ENCODE data around the gene TNKS2. TPM values are rescaled to one million over a fixed set of nuclear protein-coding genes. Genes with fewer than 3 reads are reported as not detected.

TNKS2 gene
- total RNA-seq, 1 experiment from 2014 or later = 23.8 TPM

GRCh38 chr10:91860885-91861284 lies 62.7 kb downstream of the TNKS2 start:
- Histone ChIP-seq H3K9me3 (replicated peaks) (no peaks in the 10 kb centered on the region), H3K4me1 (replicated peaks) (no peaks in the 10 kb centered on the region), H3K36me3 (peaks cover 64% of the 10 kb centered on the region), H3K4me3 (no peak overlapping the region), H3K27ac (no peak overlapping the region), H3K27me3 (replicated peaks) (no peaks in the 10 kb centered on the region)
- no peak for DNase-seq (ENCODE audit: low read depth in 1 of 2, low spot score in 2 of 2)

- H3K27ac ChIP-seq = no peak overlapping the region
- no peaks in the 10 kb centered on the region for H3K9me3 ChIP-seq (replicated peaks)
- no peaks in the 10 kb centered on the region for H3K4me1 ChIP-seq (replicated peaks)
- peaks cover 41% of the 10 kb centered on the region for H3K36me3 ChIP-seq
- DNase-seq (ENCODE audit: low read depth in 1 of 2, low spot score in 2 of 2) = no peak
- no peaks in the 10 kb centered on the region for H3K27me3 ChIP-seq (replicated peaks)
- H3K4me3 ChIP-seq = no peak overlapping the region
Measured at GRCh38 chr10:91864099-91864498, 65.9 kb downstream of the TNKS2 start.

GRCh38 chr10:91864744-91865143 lies 66.5 kb downstream of the TNKS2 start:
- no peak overlapping the region for H3K4me3 ChIP-seq
- H3K9me3 ChIP-seq (replicated peaks) = no peaks in the 10 kb centered on the region
- DNase-seq (ENCODE audit: low read depth in 1 of 2, low spot score in 2 of 2) = no peak
- H3K36me3 ChIP-seq = peaks cover 35% of the 10 kb centered on the region
- H3K4me1 ChIP-seq (replicated peaks) = no peaks in the 10 kb centered on the region
- H3K27me3 ChIP-seq (replicated peaks) = no peaks in the 10 kb centered on the region
- no peak overlapping the region for H3K27ac ChIP-seq

GRCh38 chr10:91865562-91866081 lies 67.4 kb downstream of the TNKS2 start:
- H3K36me3 ChIP-seq = peaks cover 28% of the 10 kb centered on the region
- no peak for DNase-seq (ENCODE audit: low read depth in 1 of 2, low spot score in 2 of 2)
- H3K27me3 ChIP-seq (replicated peaks) = no peaks in the 10 kb centered on the region
- H3K9me3 ChIP-seq (replicated peaks) = no peaks in the 10 kb centered on the region
- H3K4me3 ChIP-seq = no peak overlapping the region
- no peaks in the 10 kb centered on the region for H3K4me1 ChIP-seq (replicated peaks)
- no peak overlapping the region for H3K27ac ChIP-seq

- DNase-seq (ENCODE audit: low read depth in 1 of 2, low spot score in 2 of 2) = no peak
- Histone ChIP-seq H3K27ac (no peak overlapping the region), H3K4me1 (replicated peaks) (no peaks in the 10 kb centered on the region), H3K36me3 (no peaks in the 10 kb centered on the region), H3K9me3 (replicated peaks) (no peaks in the 10 kb centered on the region), H3K27me3 (replicated peaks) (no peaks in the 10 kb centered on the region), H3K4me3 (no peak overlapping the region)
Measured at GRCh38 chr10:91875156-91875555, 76.9 kb downstream of the TNKS2 start.

- Histone ChIP-seq H3K27me3 (replicated peaks) (no peaks in the 10 kb centered on the region), H3K9me3 (replicated peaks) (no peaks in the 10 kb centered on the region), H3K27ac (no peak overlapping the region), H3K4me3 (no peak overlapping the region), H3K4me1 (replicated peaks) (no peaks in the 10 kb centered on the region), H3K36me3 (no peaks in the 10 kb centered on the region)
- DNase-seq (ENCODE audit: low read depth in 1 of 2, low spot score in 2 of 2) = no peak
Measured at GRCh38 chr10:91875779-91876178, 77.6 kb downstream of the TNKS2 start.

- Histone ChIP-seq H3K27me3 (replicated peaks) (no peaks in the 10 kb centered on the region), H3K27ac (no peak overlapping the region), H3K9me3 (replicated peaks) (no peaks in the 10 kb centered on the region), H3K36me3 (no peaks in the 10 kb centered on the region), H3K4me1 (replicated peaks) (no peaks in the 10 kb centered on the region), H3K4me3 (no peak overlapping the region)
- no peak for DNase-seq (ENCODE audit: low read depth in 1 of 2, low spot score in 2 of 2)
Measured at GRCh38 chr10:91879515-91880170, 81.4 kb downstream of the TNKS2 start.

- DNase-seq (ENCODE audit: low read depth in 1 of 2, low spot score in 2 of 2) = no peak
- Histone ChIP-seq H3K27ac (no peak overlapping the region), H3K9me3 (replicated peaks) (no peaks in the 10 kb centered on the region), H3K36me3 (no peaks in the 10 kb centered on the region), H3K4me1 (replicated peaks) (no peaks in the 10 kb centered on the region), H3K27me3 (replicated peaks) (no peaks in the 10 kb centered on the region), H3K4me3 (no peak overlapping the region)
Measured at GRCh38 chr10:91880310-91880709, 82.1 kb downstream of the TNKS2 start.

- no peak for DNase-seq (ENCODE audit: low read depth in 1 of 2, low spot score in 2 of 2)
- Histone ChIP-seq H3K27me3 (replicated peaks) (0 out of 2 replicates have a peak, but pooled peaks cover 3% of the 10 kb centered on the region), H3K27ac (no peak overlapping the region), H3K9me3 (replicated peaks) (no peaks in the 10 kb centered on the region; the same call in 1 of the 2 replicates), H3K4me1 (replicated peaks) (peaks cover 7% of the 10 kb centered on the region), H3K4me3 (no peak overlapping the region), H3K36me3 (no peaks in the 10 kb centered on the region)
Measured at GRCh38 chr10:91883549-91884444, 85.6 kb downstream of the TNKS2 start.

- H3K4me1 ChIP-seq (replicated peaks) = peaks cover 7% of the 10 kb centered on the region
- no peaks in the 10 kb centered on the region for H3K36me3 ChIP-seq
- H3K9me3 ChIP-seq (replicated peaks) = no peaks in the 10 kb centered on the region; the same call in 1 of the 2 replicates
- no peak for DNase-seq (ENCODE audit: low read depth in 1 of 2, low spot score in 2 of 2)
- no peak overlapping the region for H3K4me3 ChIP-seq
- H3K27me3 ChIP-seq (replicated peaks) = 0 out of 2 replicates have a peak, but pooled peaks cover 3% of the 10 kb centered on the region
- H3K27ac ChIP-seq = no peak overlapping the region
Measured at GRCh38 chr10:91884536-91884935, 86.3 kb downstream of the TNKS2 start.

- no peak for DNase-seq (ENCODE audit: low read depth in 1 of 2, low spot score in 2 of 2)
- H3K27ac ChIP-seq = no peak overlapping the region
- 0 out of 2 replicates have a peak, but pooled peaks cover 3% of the 10 kb centered on the region for H3K27me3 ChIP-seq (replicated peaks)
- no peak overlapping the region for H3K4me3 ChIP-seq
- peaks cover 7% of the 10 kb centered on the region for H3K4me1 ChIP-seq (replicated peaks)
- no peaks in the 10 kb centered on the region; the same call in 1 of the 2 replicates for H3K9me3 ChIP-seq (replicated peaks)
- no peaks in the 10 kb centered on the region for H3K36me3 ChIP-seq
Measured at GRCh38 chr10:91885362-91886079, 87.3 kb downstream of the TNKS2 start.

GRCh38 chr10:91886954-91887271 lies 88.7 kb downstream of the TNKS2 start:
- no peak for DNase-seq (ENCODE audit: low read depth in 1 of 2, low spot score in 2 of 2)
- Histone ChIP-seq H3K9me3 (replicated peaks) (no peaks in the 10 kb centered on the region; the same call in 1 of the 2 replicates), H3K4me1 (replicated peaks) (peaks cover 7% of the 10 kb centered on the region), H3K4me3 (peak overlapping the region; percentile 37), H3K27ac (no peak overlapping the region), H3K36me3 (no peaks in the 10 kb centered on the region), H3K27me3 (replicated peaks) (0 out of 2 replicates have a peak, but pooled peaks cover 3% of the 10 kb centered on the region)

- Histone ChIP-seq H3K4me3 (peak overlapping the region; percentile 37), H3K9me3 (replicated peaks) (no peaks in the 10 kb centered on the region; the same call in 1 of the 2 replicates), H3K4me1 (replicated peaks) (peaks cover 7% of the 10 kb centered on the region), H3K27me3 (replicated peaks) (0 out of 2 replicates have a peak, but pooled peaks cover 3% of the 10 kb centered on the region), H3K36me3 (no peaks in the 10 kb centered on the region), H3K27ac (no peak overlapping the region)
- DNase-seq (ENCODE audit: low read depth in 1 of 2, low spot score in 2 of 2) = peak in 1 of 2 experiments; percentile 33
Measured at GRCh38 chr10:91887272-91888076, 89.2 kb downstream of the TNKS2 start.

Data from SJSA1 (cell line).